Breast epithelium (tissue), 3 donors: ENCODE data around the gene GPR161.

Experiments used
- POLR2A ChIP-seq: fragments of 450-650 bp; IDR thresholded peaks from one replicate; pipeline ENCODE4 v1.6.1; 2016; ENCODE audit warnings: antibody characterized with exemption, mild to moderate bottlenecking, moderate library complexity
- POLR2AphosphoS5 ChIP-seq, 3 donors: sonication (generic); formaldehyde crosslinking; IDR thresholded peaks; one replicate each; pipeline ENCODE4 v1.6.1; 2017; ENCODE audit warnings: antibody characterized with exemption in 3 of 3

DNA sequence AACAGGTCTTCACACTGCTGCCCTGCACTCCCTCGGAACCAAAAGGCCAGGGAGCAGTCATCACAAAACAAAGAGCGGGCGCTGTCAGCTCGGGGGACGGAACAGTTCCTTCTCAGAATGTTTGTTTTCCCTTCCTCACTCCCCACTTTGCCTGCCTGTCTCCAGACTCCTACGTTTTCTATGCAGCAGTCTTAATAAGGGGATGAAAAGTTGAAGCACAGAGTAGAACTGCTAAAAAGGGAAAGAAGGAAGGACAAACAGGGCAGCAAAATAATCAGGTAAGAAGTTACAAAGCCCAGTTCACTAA is 738 bp upstream of the GPR161 start:
- TF ChIP-seq POLR2AphosphoS5 (IDR thresholded peaks at IDR 0.05) = no peak
- TF ChIP-seq POLR2A = no peak
